ENCODE data around the gene AMMECR1. TPM values are rescaled to one million over a fixed set of nuclear protein-coding genes. Genes with fewer than 3 reads are reported as not detected.

The AMMECR1 gene
- total and polyA plus RNA-seq, 10 donors: 1.7 to 15.6 (median 9.6) TPM

DNA sequence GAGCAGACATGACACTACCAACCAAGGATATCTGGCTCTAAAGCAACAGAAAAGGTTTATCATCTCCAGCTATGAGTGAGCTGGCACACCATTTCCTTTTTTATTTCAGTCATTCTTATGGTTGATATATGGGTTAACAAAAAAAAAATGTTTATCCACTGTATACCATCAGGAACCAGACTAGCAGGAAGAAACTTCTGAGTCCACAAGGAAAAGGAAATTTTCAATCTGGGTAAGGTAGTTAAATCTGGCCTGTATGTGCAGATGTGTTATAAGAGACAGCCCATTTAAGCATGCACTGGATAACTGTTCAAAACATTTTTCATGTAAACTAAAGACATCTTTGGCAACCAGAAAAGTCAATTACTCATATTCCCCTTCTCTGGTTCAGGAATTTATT lies 35.0 kb downstream of the AMMECR1 start:
- H3K36me3 ChIP-seq: no peaks in the 10 kb centered on the region
- H3K27ac ChIP-seq: no peak overlapping the region
- no peaks in the 10 kb centered on the region for H3K27me3 ChIP-seq (replicated peaks in 1 of 7)
- H3K4me1 ChIP-seq: no peaks in the 10 kb centered on the region
- H3K9me3 ChIP-seq: peaks cover 0 to 6% (median 0%) of the 10 kb centered on the region in 8 donors
- TF ChIP-seq POLR2A (IDR thresholded peaks at IDR 0.05) (no peak), CTCF (IDR thresholded peaks at IDR 0.05 in 8 of 11, conservative IDR thresholded peaks at IDR 0.05 in 3 of 11) (no peak), POLR2AphosphoS5 (IDR thresholded peaks at IDR 0.05) (no peak)
- DNase-seq: no peak
- intact Hi-C loops (cut with DNase I; ENCODE audit: low total_unique reads): no loop called here
- H3K4me3 ChIP-seq: no peak overlapping the region

GRCh38 chrX:110281377-110281776 lies 36.5 kb downstream of the AMMECR1 start:
- Histone ChIP-seq H3K4me1 (peaks cover 0 to 2% (median 0%) of the 10 kb centered on the region in 6 donors), H3K27ac (no peak overlapping the region), H3K4me3 (no peak overlapping the region), H3K9me3 (peaks cover 0 to 8% (median 0%) of the 10 kb centered on the region in 8 donors), H3K27me3 (replicated peaks in 1 of 7) (no peaks in the 10 kb centered on the region), H3K36me3 (no peaks in the 10 kb centered on the region)
- WGBS, 5 donors: 64 to 93% (median 85%) methylated on average over 2 of the region's 2 CpGs
- intact Hi-C loops (cut with DNase I; ENCODE audit: low total_unique reads): no loop called here
- TF ChIP-seq POLR2A (IDR thresholded peaks at IDR 0.05): no peak
- TF ChIP-seq POLR2AphosphoS5 (IDR thresholded peaks at IDR 0.05): no peak
- TF ChIP-seq CTCF (IDR thresholded peaks at IDR 0.05 in 8 of 11, conservative IDR thresholded peaks at IDR 0.05 in 3 of 11): no peak
- DNase-seq: no peak

DNA sequence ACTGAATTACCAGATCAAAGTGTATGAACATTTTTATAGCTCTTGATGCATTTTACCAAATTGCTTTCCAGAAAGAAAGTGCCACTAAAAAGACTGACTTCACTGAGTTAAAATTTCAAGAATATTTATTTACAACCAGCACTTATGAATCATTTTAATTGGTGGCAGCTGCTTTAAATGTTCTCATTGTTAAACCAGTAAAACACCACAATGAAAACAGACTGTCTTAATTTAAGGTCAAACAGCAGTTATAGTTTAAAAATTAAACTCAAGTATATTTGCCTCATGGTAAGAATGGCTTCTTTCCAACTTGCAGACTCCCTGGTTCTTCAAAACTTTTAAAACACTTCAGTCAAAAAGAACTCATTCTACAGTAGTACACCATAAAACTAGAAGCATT lies 36.9 kb downstream of the AMMECR1 start:
- Histone ChIP-seq H3K27ac (no peak overlapping the region), H3K27me3 (replicated peaks in 1 of 7) (no peaks in the 10 kb centered on the region), H3K9me3 (peaks cover 0 to 12% (median under 1%) of the 10 kb centered on the region in 8 donors), H3K4me1 (peaks cover 0 to 2% (median 0%) of the 10 kb centered on the region in 6 donors), H3K4me3 (no peak overlapping the region), H3K36me3 (no peaks in the 10 kb centered on the region)
- intact Hi-C loops (cut with DNase I; ENCODE audit: low total_unique reads): no loop called here
- no peak for TF ChIP-seq CTCF (IDR thresholded peaks at IDR 0.05 in 8 of 11, conservative IDR thresholded peaks at IDR 0.05 in 3 of 11)
- no peak for DNase-seq

- no peak for DNase-seq
- H3K9me3 ChIP-seq: peaks cover 0 to 12% (median 0%) of the 10 kb centered on the region in 8 donors
- TF ChIP-seq POLR2AphosphoS5 (IDR thresholded peaks at IDR 0.05) (no peak), POLR2A (IDR thresholded peaks at IDR 0.05) (no peak), CTCF (IDR thresholded peaks at IDR 0.05 in 8 of 11, conservative IDR thresholded peaks at IDR 0.05 in 3 of 11) (no peak)
- intact Hi-C loops (cut with DNase I; ENCODE audit: low total_unique reads): no loop called here
- H3K36me3 ChIP-seq: no peaks in the 10 kb centered on the region
- no peaks in the 10 kb centered on the region for H3K27me3 ChIP-seq (replicated peaks in 1 of 7)
- peaks cover 0 to 2% (median 0%) of the 10 kb centered on the region in 6 donors for H3K4me1 ChIP-seq
- H3K4me3 ChIP-seq: no peak overlapping the region
- WGBS, 5 donors: 68 to 92% (median 83%) methylated on average over 1 of the region's 1 CpG
- H3K27ac ChIP-seq: no peak overlapping the region
Observed at GRCh38 chrX:110277609-110278008, 40.3 kb downstream of the AMMECR1 start.
